Hepatocyte (in vitro differentiated cells): ENCODE results near the gene STK17A. TPM values are rescaled to one million over a fixed set of nuclear protein-coding genes. Genes with fewer than 3 reads are reported as not detected.

Experiments
- DNase-seq: peaks from one replicate; pipeline ENCODE4 v3.0.0-alpha.2; 2016; ENCODE audit warnings: low spot score
- H2AFZ ChIP-seq: fragments of 200-600 bp; sonication (generic); 2 replicates; pipeline ENCODE4 v1.6.0; 2016; ENCODE audit warnings: antibody characterized with exemption, mild to moderate bottlenecking
- H3K27ac ChIP-seq: fragments of 200-600 bp; sonication (generic); 2 replicates; pipeline ENCODE4 v1.5.1; 2016; ENCODE audit warnings: mild to moderate bottlenecking
- H3K27me3 ChIP-seq: fragments of 200-600 bp; sonication (generic); 2 replicates; pipeline ENCODE4 v1.6.1; 2016
- H3K36me3 ChIP-seq: fragments of 200-600 bp; sonication (generic); replicated peaks from 2 replicates; pipeline ENCODE4 v1.5.1; 2016; ENCODE audit warnings: low read depth; ENCODE audit not compliant: insufficient read depth
- H3K4me1 ChIP-seq: fragments of 200-600 bp; sonication (generic); 2 replicates; pipeline ENCODE4 v1.5.1; 2016; ENCODE audit warnings: mild to moderate bottlenecking, moderate library complexity; ENCODE audit not compliant: insufficient read depth
- H3K4me2 ChIP-seq: fragments of 200-600 bp; sonication (generic); 2 replicates; pipeline ENCODE4 v1.6.0; 2016
- H3K4me3 ChIP-seq: fragments of 200-600 bp; sonication (generic); 2 replicates; pipeline ENCODE4 v1.5.1; 2016; ENCODE audit warnings: mild to moderate bottlenecking
- H3K79me2 ChIP-seq: fragments of 200-600 bp; sonication (generic); 2 replicates; pipeline ENCODE4 v1.6.0; 2017; ENCODE audit warnings: mild to moderate bottlenecking
- H3K9me2 ChIP-seq: fragments of 200-600 bp; sonication (generic); replicated peaks from 2 replicates; pipeline ENCODE4 v1.6.0; 2017; ENCODE audit warnings: mild to moderate bottlenecking; ENCODE audit not compliant: insufficient read depth
- H3K9me3 ChIP-seq: fragments of 200-600 bp; sonication (generic); 2 replicates; pipeline ENCODE4 v1.5.1; 2016; ENCODE audit warnings: low read depth, mild to moderate bottlenecking
- H4K20me1 ChIP-seq: fragments of 200-600 bp; sonication (generic); 2 replicates; pipeline ENCODE4 v1.6.0; 2016; ENCODE audit warnings: mild to moderate bottlenecking; ENCODE audit not compliant: insufficient read depth, poor library complexity, severe bottlenecking
- CTCF ChIP-seq: fragments of 200-600 bp; sonication (generic); IDR thresholded peaks from 2 replicates; pipeline ENCODE4 v1.5.1; 2016; ENCODE audit warnings: antibody characterized with exemption, mild to moderate bottlenecking; ENCODE audit not compliant: poor library complexity
- EZH2 ChIP-seq: fragments of 200-600 bp; sonication (generic); IDR thresholded peaks from 2 replicates; pipeline ENCODE4 v1.6.1; 2016; ENCODE audit warnings: antibody characterized with exemption, mild to moderate bottlenecking, borderline replicate concordance
- EZH2phosphoT487 ChIP-seq: fragments of 200-600 bp; sonication (generic); IDR thresholded peaks from one replicate; pipeline ENCODE4 v1.6.1; 2018; ENCODE audit warnings: antibody characterized with exemption, mild to moderate bottlenecking, low read depth, moderate library complexity; ENCODE audit not compliant: unreplicated experiment, severe bottlenecking
- WGBS: methylation state at CpG from one replicate; pipeline ENCODE4 v1.1.6; 2016; ENCODE audit warnings: low lambda C conversion rate; ENCODE audit errors: missing lambda C conversion rate; 5-methylcytosine and 5-hydroxymethylcytosine counted together
- polyA plus RNA-seq: library from polyadenylated mRNA; unstranded; fragments of >200 nt; fragmentation: Nextera tagmentation; extraction: Ambion mirVana; gene quantifications from 2 replicates; pipeline ENCODE4 v1.2.1, GENCODE V29; 2016
- total RNA-seq: library from RNA; depleted of rRNA; stranded (reverse); fragments of >200 nt; gene quantifications from 2 replicates; pipeline ENCODE4 v1.2.3, GENCODE V29; 2014

Gene STK17A
- total and polyA plus RNA-seq, 2 experiments from 2014 or later, result 21.1 to 23.6 TPM

GRCh38 chr7:43554423-43554822 lies 28.5 kb upstream of the STK17A start:
- Histone ChIP-seq H3K9me3 (no peaks in the 10 kb centered on the region), H3K27me3 (no peaks in the 10 kb centered on the region), H3K4me1 (no peaks in the 10 kb centered on the region), H3K4me3 (no peak overlapping the region), H3K36me3 (no peaks in the 10 kb centered on the region), H4K20me1 (no peaks in the 10 kb centered on the region), H3K4me2 (no peak overlapping the region), H3K27ac (no peak overlapping the region), H2AFZ (no peak overlapping the region), H3K9me2 (no peaks in the 10 kb centered on the region), H3K79me2 (no peaks in the 10 kb centered on the region)
- DNase-seq, result no peak
- 94% methylated on average over 15 of the region's 15 CpGs for WGBS
- TF ChIP-seq CTCF, result no peak
- TF ChIP-seq EZH2phosphoT487, result no peak
- no peak for TF ChIP-seq EZH2

DNA sequence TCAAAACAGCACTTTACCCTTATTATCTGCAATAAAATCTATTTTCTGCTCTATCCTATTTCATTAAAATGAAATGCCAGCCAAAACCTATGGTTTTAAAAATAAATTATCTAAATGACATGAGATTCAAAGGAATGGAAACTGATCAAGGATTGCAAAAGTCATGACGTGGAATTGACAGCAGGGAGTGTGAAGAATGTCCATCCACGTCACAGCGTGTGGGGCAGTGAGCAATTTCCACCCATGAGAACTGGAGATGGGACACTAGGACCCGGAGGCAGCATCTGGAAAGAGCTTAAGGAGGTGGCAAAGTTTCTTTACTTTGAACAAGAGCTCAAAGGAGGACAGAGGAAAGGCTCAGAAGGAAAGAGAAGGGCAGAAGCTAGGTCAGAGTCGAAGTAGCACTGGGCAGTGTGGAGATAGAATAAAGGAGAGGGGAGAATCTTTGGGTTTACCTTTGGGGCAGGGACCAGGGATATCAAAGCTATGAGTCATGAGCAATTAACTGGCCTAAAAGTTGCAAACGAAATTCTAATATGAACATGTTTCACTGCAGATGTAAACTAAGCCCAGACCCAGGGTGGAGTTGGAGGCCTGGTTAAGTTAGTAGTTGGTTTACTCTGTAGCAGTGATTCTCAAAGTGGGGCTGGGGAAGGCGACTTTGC lies 24.9 kb upstream of the STK17A start:
- no peaks in the 10 kb centered on the region for H3K9me3 ChIP-seq
- 85% methylated on average over 7 of the region's 7 CpGs for WGBS
- no peaks in the 10 kb centered on the region for H4K20me1 ChIP-seq
- H3K27ac ChIP-seq, result no peak overlapping the region
- no peaks in the 10 kb centered on the region for H3K9me2 ChIP-seq
- H3K4me1 ChIP-seq, result no peaks in the 10 kb centered on the region
- no peaks in the 10 kb centered on the region for H3K79me2 ChIP-seq
- H3K4me2 ChIP-seq, result no peak overlapping the region
- no peaks in the 10 kb centered on the region for H3K36me3 ChIP-seq
- TF ChIP-seq EZH2phosphoT487 (no peak), CTCF (no peak), EZH2 (no peak)
- no peaks in the 10 kb centered on the region for H3K27me3 ChIP-seq
- H2AFZ ChIP-seq, result no peak overlapping the region
- no peak overlapping the region for H3K4me3 ChIP-seq
- no peak for DNase-seq

GRCh38 chr7:43559171-43559945 lies 23.6 kb upstream of the STK17A start:
- WGBS, result 94% methylated on average over 14 of the region's 14 CpGs
- Histone ChIP-seq H3K27me3 (no peaks in the 10 kb centered on the region), H3K27ac (no peak overlapping the region), H3K36me3 (no peaks in the 10 kb centered on the region), H3K4me3 (no peak overlapping the region), H4K20me1 (no peaks in the 10 kb centered on the region), H3K4me2 (no peak overlapping the region), H2AFZ (no peak overlapping the region), H3K9me3 (no peaks in the 10 kb centered on the region), H3K4me1 (no peaks in the 10 kb centered on the region), H3K79me2 (no peaks in the 10 kb centered on the region), H3K9me2 (no peaks in the 10 kb centered on the region)
- DNase-seq, result no peak
- TF ChIP-seq CTCF (no peak), EZH2phosphoT487 (no peak), EZH2 (no peak)
